Skeletal muscle cell (primary cell): ENCODE results near the gene GRPEL2.
A peak's percentile ranks its signal among the peaks of the same experiment; 100 is the strongest.

Experiments used
- DNase-seq: peaks from one replicate; pipeline ENCODE4 v3.0.0-alpha.2; 2010; ENCODE audit warnings: low read depth
- H3K4me3 ChIP-seq: 2 replicates; pipeline ENCODE4 v1.5.1; 2011; ENCODE audit warnings: low read depth, mild to moderate bottlenecking, control low read depth, low read length, moderate library complexity

GRPEL2 gene

GRCh38 chr5:149372076-149372795 is 26.9 kb downstream of the GRPEL2 start:
- no peak overlapping the region for H3K4me3 ChIP-seq
- no peak for DNase-seq

- no peak overlapping the region for H3K4me3 ChIP-seq
- DNase-seq: no peak
These were observed 27.6 kb downstream of the GRPEL2 start for GRCh38 chr5:149372932-149373331.

GRCh38 chr5:149374303-149374702 is 29.0 kb downstream of the GRPEL2 start:
- no peak for DNase-seq
- no peak overlapping the region for H3K4me3 ChIP-seq

GRCh38 chr5:149374801-149375200 is 29.5 kb downstream of the GRPEL2 start:
- no peak for DNase-seq

GRCh38 chr5:149375434-149375833 is 30.1 kb downstream of the GRPEL2 start:
- no peak overlapping the region for H3K4me3 ChIP-seq
- no peak for DNase-seq

More at GRCh38 chr5:149374801-149375200, 29.5 kb downstream of the GRPEL2 start:
- no peak overlapping the region for H3K4me3 ChIP-seq

GRCh38 chr5:149376104-149376503 is 30.8 kb downstream of the GRPEL2 start:
- H3K4me3 ChIP-seq: no peak overlapping the region
- DNase-seq: no peak

- no peak overlapping the region for H3K4me3 ChIP-seq
- no peak for DNase-seq
These were observed 31.6 kb downstream of the GRPEL2 start for GRCh38 chr5:149376711-149377447.

- DNase-seq: no peak
- H3K4me3 ChIP-seq: no peak overlapping the region
These were observed 33.0 kb downstream of the GRPEL2 start for GRCh38 chr5:149378241-149378820.

GRCh38 chr5:149379177-149379761 is 34.0 kb downstream of the GRPEL2 start, which contains the start of gene IL17B:
TSS of gene IL17B (minus strand) at chr5:149379292. CDS start at chr5:149379225, 67 bp downstream.
- DNase-seq: no peak
- H3K4me3 ChIP-seq: no peak within 1 kb of the TSS

GRCh38 chr5:149379818-149380374 is 34.6 kb downstream of the GRPEL2 start:
- H3K4me3 ChIP-seq: no peak overlapping the region
- DNase-seq: no peak

- no peak for DNase-seq
- no peak overlapping the region for H3K4me3 ChIP-seq
These were observed 35.3 kb downstream of the GRPEL2 start for GRCh38 chr5:149380466-149381121.

- H3K4me3 ChIP-seq: no peak overlapping the region
- no peak for DNase-seq
These were observed 36.1 kb downstream of the GRPEL2 start for GRCh38 chr5:149381261-149381985.

- no peak overlapping the region for H3K4me3 ChIP-seq
- DNase-seq: no peak
These were observed 36.7 kb downstream of the GRPEL2 start for GRCh38 chr5:149381986-149382338.

GRCh38 chr5:149382517-149383220 is 37.4 kb downstream of the GRPEL2 start:
- H3K4me3 ChIP-seq: no peak overlapping the region
- DNase-seq: no peak

GRCh38 chr5:149383399-149383798 is 38.1 kb downstream of the GRPEL2 start:
- H3K4me3 ChIP-seq: no peak overlapping the region
- no peak for DNase-seq

GRCh38 chr5:149386166-149386565 is 40.9 kb downstream of the GRPEL2 start:
- no peak overlapping the region for H3K4me3 ChIP-seq
- DNase-seq: no peak

- peak; percentile 79 for DNase-seq
- H3K4me3 ChIP-seq: no peak overlapping the region
These were observed 41.9 kb downstream of the GRPEL2 start for GRCh38 chr5:149387081-149387631.

- H3K4me3 ChIP-seq: no peak overlapping the region
- peak; percentile 79 for DNase-seq
These were observed 42.7 kb downstream of the GRPEL2 start for GRCh38 chr5:149387982-149388381.
